Left colon (tissue), 2 donors: Measurements from ENCODE around the gene ALG10B. TPM values are rescaled to one million over a fixed set of nuclear protein-coding genes. Genes with fewer than 3 reads are reported as not detected.
A peak's percentile ranks its signal among the peaks of the same experiment; 100 is the strongest.
"Not testable (repeated sequence)": the region's sequence is repeated elsewhere in the genome, so short reads cannot be mapped to it uniquely, and the experiment has no call there.

ENCODE experiments used
- ATAC-seq: fragments of 200-7000 bp; cut with Tn5 transposase; one replicate; pipeline ENCODE4 v1.9.1; 2020; ENCODE audit warnings: mild to moderate bottlenecking, moderate library complexity
- DNase-seq, 2 donors: peaks; one replicate each; pipeline ENCODE4 v3.0.0-alpha.2; 2020
- intact Hi-C, 2 donors: fragments of 100-400 bp; cut with DNase I in 1 of 2; cut with micrococcal nuclease in 1 of 2; formaldehyde crosslinking; loops; one replicate each; pipeline versions ENCODE4 v1.11.2 to v1.14.0; 2022; cut with DNase I, micrococcal nuclease
- long read RNA-seq: library from polyadenylated mRNA; unstranded; transcript quantifications from one replicate; pipeline ENCODE4 v2.0.0, GENCODE V29; 2021
- total RNA-seq, 2 donors: library from RNA; stranded (reverse); fragmentation: NEBNext Ultra II Directional; extraction: Animal tissue kit (Norgen Biotek cat#: 25700); gene quantifications; one replicate each; pipeline ENCODE4 v1.2.1, GENCODE V29; 2021
- donor health status: DM: no; HTN: no; CAD: no.
- donor health status: DM: yes; HTN: yes; CAD: no.

Gene ALG10B
- total RNA-seq, result 1 to 10 TPM; 4.9 to 5.3 TPM
- long read RNA-seq, result 0 reads

DNA sequence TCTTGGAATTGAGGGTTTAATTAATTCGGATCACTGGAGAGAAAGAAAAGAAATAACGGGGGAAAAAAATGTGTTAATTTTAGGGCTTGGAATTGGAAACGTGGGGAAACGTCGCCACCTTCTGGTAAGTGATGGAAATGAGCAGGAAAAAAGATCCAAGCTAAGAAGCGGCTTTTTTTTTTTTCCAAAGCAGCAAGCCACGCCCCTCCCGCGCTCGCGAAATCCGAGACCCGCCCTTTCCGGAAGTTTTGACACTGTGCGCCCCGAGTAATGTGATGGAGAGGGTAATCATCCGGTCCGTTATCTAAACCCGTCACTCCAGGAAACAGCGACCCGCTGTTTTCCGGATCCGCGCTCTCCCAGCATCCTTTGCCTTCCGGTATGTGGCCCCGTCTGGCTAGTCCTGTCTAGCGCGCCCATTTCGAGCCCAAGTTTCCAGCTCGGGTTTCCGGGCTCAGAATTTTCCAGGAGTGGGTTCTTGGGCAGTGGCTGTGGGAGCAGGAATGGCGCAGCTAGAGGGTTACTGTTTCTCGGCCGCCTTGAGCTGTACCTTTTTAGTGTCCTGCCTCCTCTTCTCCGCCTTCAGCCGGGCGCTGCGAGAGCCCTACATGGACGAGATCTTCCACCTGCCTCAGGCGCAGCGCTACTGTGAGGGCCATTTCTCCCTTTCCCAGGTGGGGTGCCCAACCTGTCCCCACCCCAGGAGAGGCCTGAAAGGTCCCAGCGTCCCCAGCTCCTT, at the start of gene ALG10B:
Gene ALG10B, plus strand, starts transcription at position 384 of the 739 bp plus-strand sequence. Its CDS starts 120 bp downstream, at position 504.
- DNase-seq (peak; percentile 91 to 94), ATAC-seq (peak; percentile 100)
- intact Hi-C loops, result no loop called here

- no peak for ATAC-seq
- intact Hi-C loops, result no loop called here
- no peak for DNase-seq
Observed at GRCh38 chr12:38268612-38269011, 48.0 kb upstream of the ALG10B start.

DNA sequence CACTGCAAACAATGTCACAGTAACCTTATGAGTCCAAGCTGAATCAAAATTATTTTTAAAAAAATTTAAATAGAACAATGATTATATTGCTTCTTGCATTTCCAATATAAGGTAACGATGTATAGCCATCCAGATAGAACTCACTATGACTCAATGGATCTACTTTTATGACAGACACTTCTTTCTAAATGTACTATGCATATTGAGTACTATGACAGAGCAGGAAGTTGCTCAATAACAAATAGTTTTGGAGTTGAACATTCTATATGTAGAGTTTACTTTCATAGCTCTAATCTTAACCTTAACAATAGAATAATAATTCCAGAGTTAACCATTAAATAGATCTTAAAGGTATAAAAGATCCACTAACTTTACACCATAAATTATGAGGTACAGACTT, 46.7 kb upstream of the ALG10B start:
- DNase-seq (no peak), ATAC-seq (no peak)
- intact Hi-C loops, result no loop called here

GRCh38 chr12:38279756-38280155, 36.8 kb upstream of the ALG10B start:
- intact Hi-C loops, result no loop called here
- DNase-seq (no peak), ATAC-seq (no peak)

DNA sequence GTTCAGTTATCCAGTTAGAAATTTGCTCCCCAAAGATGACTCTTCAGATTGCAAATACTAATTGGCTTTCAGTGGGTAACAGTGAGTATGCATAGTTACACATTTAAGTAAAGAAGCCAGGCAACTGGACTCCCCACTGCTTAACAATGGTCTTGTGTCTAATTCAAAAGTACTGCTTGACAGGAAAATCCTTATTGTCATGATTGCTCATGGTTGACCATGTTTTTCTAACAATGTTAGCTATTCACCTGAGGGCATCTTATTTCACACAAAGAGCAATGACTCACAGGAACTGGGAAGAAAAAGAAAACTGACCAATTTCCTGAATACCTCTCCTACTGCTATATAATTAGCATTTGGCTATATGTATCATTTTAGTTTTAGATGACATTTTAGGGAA, 33.7 kb upstream of the ALG10B start:
- no peak for DNase-seq
- ATAC-seq, result no peak
- intact Hi-C loops, result no loop called here

DNA sequence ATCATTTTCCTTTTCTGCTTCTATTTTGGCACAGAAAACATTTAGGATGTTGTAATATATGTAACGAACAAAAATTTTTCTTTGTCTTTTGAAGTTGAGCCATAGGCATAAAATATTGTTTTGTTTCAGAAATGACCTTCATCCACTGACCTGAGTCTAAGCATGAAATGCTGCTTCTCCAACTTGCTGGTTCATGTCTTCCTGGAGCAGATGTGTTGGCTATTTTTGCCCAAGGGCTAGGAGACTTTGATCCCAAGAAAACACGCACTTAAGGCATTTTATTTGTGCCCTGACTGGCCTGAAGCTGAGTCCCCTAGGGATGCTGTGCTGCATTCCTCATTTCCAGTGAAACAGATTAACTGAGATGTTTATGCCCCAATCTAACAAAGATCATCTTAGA, 27.2 kb upstream of the ALG10B start:
- DNase-seq (no peak), ATAC-seq (no peak)
- intact Hi-C loops, result no loop called here

GRCh38 chr12:38291160-38291559, 25.4 kb upstream of the ALG10B start:
- intact Hi-C loops, result no loop called here
- no peak for ATAC-seq
- no peak for DNase-seq

DNA sequence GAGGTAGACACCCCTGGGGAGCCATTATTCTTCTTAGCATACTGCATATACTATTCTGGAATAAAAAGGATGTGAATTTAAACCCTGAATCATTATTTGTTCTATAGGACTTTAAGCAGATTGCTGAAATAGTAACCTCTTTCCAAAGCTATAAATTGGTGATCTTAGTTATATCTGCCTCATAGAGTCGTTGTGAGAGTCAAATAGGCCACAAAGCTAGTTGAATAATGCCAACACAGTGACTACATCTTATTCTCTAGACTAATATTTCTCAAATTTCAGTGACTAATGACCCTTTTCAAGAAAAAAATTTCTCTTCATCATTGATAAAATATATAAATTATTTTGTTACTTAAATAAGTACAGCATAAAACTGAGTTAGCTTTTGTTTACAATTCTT, 13.6 kb upstream of the ALG10B start:
- intact Hi-C loops, DNase-seq, ATAC-seq: not testable (repeated sequence)

DNA sequence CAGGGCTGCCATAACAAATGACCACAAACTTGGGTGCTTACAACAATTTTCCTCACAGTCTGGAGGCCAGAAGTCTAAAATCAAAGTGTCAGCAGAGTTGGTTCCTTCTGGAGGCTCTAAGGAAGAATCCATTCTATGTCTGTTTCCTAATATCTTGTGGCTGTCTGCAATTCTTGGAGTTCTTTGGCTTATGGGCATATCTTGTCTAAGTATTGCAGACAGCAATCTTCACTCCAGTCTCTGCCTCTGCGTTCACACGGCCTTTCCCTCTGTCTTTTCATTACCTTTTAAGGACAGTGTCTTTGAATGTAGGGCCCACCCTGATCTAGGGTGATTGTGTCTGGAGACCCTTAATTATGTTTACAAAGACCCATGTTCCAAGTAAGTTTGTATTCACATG, 5.4 kb downstream of the ALG10B start:
- intact Hi-C loops, result loop anchor here in 1 of 2 donors (10.0 kb wide), 2 partner anchors 603 to 783 kb away; no protein-coding TSS in a partner anchor

DNA sequence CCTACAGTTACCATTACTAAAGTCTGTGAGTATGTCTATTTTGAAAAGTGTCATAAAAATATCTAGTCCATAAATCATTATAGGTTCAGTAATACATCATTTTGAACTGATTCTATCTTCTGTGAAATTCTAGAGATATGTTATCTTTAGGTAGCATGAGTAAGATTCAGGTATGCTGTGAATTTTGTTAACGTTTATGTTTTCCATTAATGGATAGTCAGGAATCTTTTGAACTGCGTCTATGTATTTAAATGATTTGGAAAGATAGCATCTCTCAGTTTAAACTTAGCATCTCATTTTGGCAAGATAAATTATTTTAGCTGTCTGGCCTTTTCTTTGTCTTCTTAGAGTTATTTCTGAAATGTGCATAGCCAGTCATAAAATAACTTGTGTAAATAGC, 8.3 kb downstream of the ALG10B start:
- DNase-seq (no peak), ATAC-seq (no peak)
- intact Hi-C loops, result loop anchor here in 1 of 2 donors (10.0 kb wide), 2 partner anchors 600 to 780 kb away; no protein-coding TSS in a partner anchor

More for the DNA sequence above, 5.4 kb downstream of the ALG10B start:
- not testable (repeated sequence) for ATAC-seq, DNase-seq

GRCh38 chr12:38327356-38327755, 10.8 kb downstream of the ALG10B start:
- DNase-seq (no peak), ATAC-seq (no peak)
- intact Hi-C loops, result loop anchor here in 1 of 2 donors (10.0 kb wide), 2 partner anchors 597 to 777 kb away; no protein-coding TSS in a partner anchor

DNA sequence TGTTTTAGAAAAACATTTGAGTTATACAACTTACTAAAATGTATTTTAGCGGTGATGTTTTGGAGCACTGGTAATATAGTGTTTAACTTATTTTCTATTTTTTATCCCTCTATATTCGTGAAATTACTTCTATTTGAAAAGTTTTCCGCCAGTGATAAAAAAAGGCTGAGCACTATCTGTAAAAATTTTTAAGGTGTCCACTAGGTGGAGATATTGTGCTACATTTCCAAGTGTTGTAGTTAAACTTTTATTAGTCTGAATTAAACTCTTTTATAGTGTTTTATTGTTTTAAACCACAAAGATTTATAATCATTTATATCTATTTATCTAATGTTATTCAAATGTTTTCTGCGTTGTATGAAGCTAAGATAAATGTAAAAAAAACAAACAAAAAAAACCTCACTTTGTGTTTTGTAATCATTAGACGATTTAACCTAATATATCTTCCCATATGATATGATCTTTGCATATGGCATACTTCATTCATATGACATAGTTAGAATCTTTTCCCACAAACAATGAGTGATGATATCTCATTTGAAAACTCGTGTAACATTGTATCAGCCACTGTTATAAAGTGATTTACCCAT, 11.8 kb downstream of the ALG10B start:
- DNase-seq (no peak), ATAC-seq (peak; percentile 50)
- intact Hi-C loops, result loop anchor here in 1 of 2 donors (10.0 kb wide), 2 partner anchors 596 to 776 kb away; no protein-coding TSS in a partner anchor

- intact Hi-C loops, DNase-seq, ATAC-seq: not testable (repeated sequence)
Observed at GRCh38 chr12:38330414-38330813, 13.8 kb downstream of the ALG10B start.

GRCh38 chr12:38332814-38333213, 16.2 kb downstream of the ALG10B start:
- intact Hi-C loops, result no loop called here
- ATAC-seq, result no peak

GRCh38 chr12:38342444-38342843, 25.9 kb downstream of the ALG10B start:
- intact Hi-C loops, result no loop called here
- no peak for ATAC-seq

More at GRCh38 chr12:38332814-38333213, 16.2 kb downstream of the ALG10B start:
- DNase-seq, result no peak

GRCh38 chr12:38343256-38343655, 26.7 kb downstream of the ALG10B start:
- intact Hi-C loops, ATAC-seq: not testable (repeated sequence)

More at GRCh38 chr12:38342444-38342843, 25.9 kb downstream of the ALG10B start:
- no peak for DNase-seq

GRCh38 chr12:38343916-38344315, 27.3 kb downstream of the ALG10B start:
- ATAC-seq, DNase-seq, intact Hi-C loops: not testable (repeated sequence)

More at GRCh38 chr12:38343256-38343655, 26.7 kb downstream of the ALG10B start:
- DNase-seq, result not testable (repeated sequence)

DNA sequence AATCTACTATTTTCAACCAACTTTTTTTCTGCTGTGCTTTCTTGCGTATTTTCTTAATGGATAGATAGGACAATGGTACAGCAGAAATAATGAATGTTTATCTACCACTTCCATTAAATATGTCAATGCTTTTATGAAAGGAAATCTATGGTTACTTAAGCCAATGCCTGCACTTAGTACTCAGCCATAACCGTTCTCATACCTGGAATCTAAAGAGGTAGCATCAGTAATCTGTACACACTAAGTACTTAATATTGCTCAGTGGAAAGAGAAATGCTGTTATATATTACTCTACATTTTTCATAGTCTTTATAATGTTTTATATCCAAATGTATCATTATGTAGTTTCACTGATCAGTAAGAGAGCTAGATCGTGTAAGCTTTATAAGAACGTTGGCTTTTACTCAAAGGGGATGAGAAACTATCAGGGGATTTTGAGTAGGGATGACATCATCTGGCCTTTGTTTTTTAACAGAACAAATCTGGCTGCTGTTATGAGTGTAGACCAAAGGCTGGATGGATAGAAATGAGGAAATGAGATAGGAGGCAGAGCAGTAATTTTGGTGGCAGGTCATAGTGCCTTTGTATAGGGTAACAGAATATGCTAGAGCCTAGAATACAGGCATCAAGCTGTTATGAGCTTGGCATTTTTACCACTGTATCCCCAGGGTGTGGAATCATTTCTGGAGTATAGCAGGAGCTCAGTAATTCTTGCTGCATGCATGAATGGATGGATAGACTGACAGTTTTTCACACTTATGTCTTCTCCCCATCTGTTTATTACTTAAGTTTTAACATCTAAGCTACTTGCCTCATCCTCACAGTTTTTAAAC, 34.0 kb downstream of the ALG10B start:
- intact Hi-C loops, result no loop called here
- DNase-seq (no peak), ATAC-seq (no peak)

DNA sequence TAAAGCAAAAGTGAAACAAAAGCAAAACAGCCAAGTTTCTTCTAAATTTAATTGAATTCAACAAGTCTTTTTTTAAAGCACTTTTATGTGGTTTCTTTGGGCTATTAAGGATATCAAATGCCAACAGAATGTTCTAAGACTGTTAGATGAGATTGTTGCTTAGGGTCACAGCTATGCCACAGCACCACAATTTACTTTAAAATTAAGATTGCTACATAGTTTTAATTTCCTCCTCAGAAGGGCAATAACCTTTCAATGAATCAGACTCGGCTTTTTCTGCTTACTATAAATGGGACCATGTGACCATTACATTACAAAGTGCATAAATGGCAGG, 34.6 kb downstream of the ALG10B start:
- intact Hi-C loops, DNase-seq, ATAC-seq: not testable (repeated sequence)
